ENCODE data around the gene RNU7-1.

RNU7-1 gene

GRCh38 chr12:6951551-6952120, 8.0 kb downstream of the RNU7-1 start:
- Histone ChIP-seq H3K27me3 (replicated peaks; ENCODE audit: insufficient read depth, low read length) (no peaks in the 10 kb centered on the region), H4K20me1 (ENCODE audit: insufficient read depth, low read length) (no peaks in the 10 kb centered on the region), H3K4me3 (ENCODE audit: low read length) (peak overlapping the region; percentile 80), H3K27ac (ENCODE audit: low read length) (peak overlapping the region; percentile 97; the same call in 1 of the 2 replicates), H3K4me2 (ENCODE audit: low read depth, low read length) (peak overlapping the region; percentile 99), H3K9me3 (replicated peaks; ENCODE audit: insufficient read depth, low read length) (no peaks in the 10 kb centered on the region), H3K36me3 (replicated peaks; ENCODE audit: insufficient read depth, low read length) (no peaks in the 10 kb centered on the region), H3K9ac (ENCODE audit: low read length) (peak overlapping the region; percentile 91), H3K9me2 (replicated peaks; ENCODE audit: insufficient read depth, low read length) (no peaks in the 10 kb centered on the region), H3K4me1 (ENCODE audit: low read length) (peaks cover 64% of the 10 kb centered on the region), H3F3A (ENCODE audit: insufficient read depth, low read length) (peaks cover 52% of the 10 kb centered on the region), H2AFZ (ENCODE audit: low read length) (0 out of 2 replicates have a peak overlapping the region, but pooled peaks have one; percentile 21), H3K79me2 (ENCODE audit: low read length) (peaks cover 66% of the 10 kb centered on the region)
- DNase-seq, result no peak
- no peak for TF ChIP-seq EZH2 (optimal IDR thresholded peaks at IDR 0.05; ENCODE audit: low read depth, low read length)
- TF ChIP-seq CTCF (IDR thresholded peaks at IDR 0.05; ENCODE audit: low read length), result no peak
- no peak for TF ChIP-seq EZH2phosphoT487 (IDR thresholded peaks at IDR 0.05; ENCODE audit: low read length)

- Histone ChIP-seq H3K4me1 (ENCODE audit: low read length) (peaks cover 67% of the 10 kb centered on the region), H3K27me3 (replicated peaks; ENCODE audit: insufficient read depth, low read length) (no peaks in the 10 kb centered on the region), H3K27ac (ENCODE audit: low read length) (peak overlapping the region; percentile 97), H3F3A (ENCODE audit: insufficient read depth, low read length) (peaks cover 45% of the 10 kb centered on the region), H3K9me2 (replicated peaks; ENCODE audit: insufficient read depth, low read length) (no peaks in the 10 kb centered on the region), H3K4me2 (ENCODE audit: low read depth, low read length) (peak overlapping the region; percentile 99), H3K4me3 (ENCODE audit: low read length) (peak overlapping the region; percentile 80), H3K36me3 (replicated peaks; ENCODE audit: insufficient read depth, low read length) (no peaks in the 10 kb centered on the region; the same call in 1 of the 2 replicates), H3K9ac (ENCODE audit: low read length) (peak overlapping the region; percentile 91), H3K79me2 (ENCODE audit: low read length) (peaks cover 72% of the 10 kb centered on the region), H2AFZ (ENCODE audit: low read length) (no peak overlapping the region), H3K9me3 (replicated peaks; ENCODE audit: insufficient read depth, low read length) (no peaks in the 10 kb centered on the region), H4K20me1 (ENCODE audit: insufficient read depth, low read length) (no peaks in the 10 kb centered on the region)
- DNase-seq, result no peak
- TF ChIP-seq CTCF (IDR thresholded peaks at IDR 0.05; ENCODE audit: low read length), result no peak
- no peak for TF ChIP-seq EZH2 (optimal IDR thresholded peaks at IDR 0.05; ENCODE audit: low read depth, low read length)
- no peak for TF ChIP-seq EZH2phosphoT487 (IDR thresholded peaks at IDR 0.05; ENCODE audit: low read length)
Measured at GRCh38 chr12:6952121-6952862, 8.7 kb downstream of the RNU7-1 start.

GRCh38 chr12:6952863-6953441, 9.3 kb downstream of the RNU7-1 start:
- no peak for DNase-seq
- Histone ChIP-seq H3K4me2 (ENCODE audit: low read depth, low read length) (peak overlapping the region; percentile 99), H3K9ac (ENCODE audit: low read length) (peak overlapping the region; percentile 91), H4K20me1 (ENCODE audit: insufficient read depth, low read length) (no peaks in the 10 kb centered on the region), H3F3A (ENCODE audit: insufficient read depth, low read length) (peaks cover 45% of the 10 kb centered on the region), H3K4me3 (ENCODE audit: low read length) (peak overlapping the region; percentile 80), H3K27me3 (replicated peaks; ENCODE audit: insufficient read depth, low read length) (no peaks in the 10 kb centered on the region), H3K9me3 (replicated peaks; ENCODE audit: insufficient read depth, low read length) (no peaks in the 10 kb centered on the region), H3K4me1 (ENCODE audit: low read length) (peaks cover 74% of the 10 kb centered on the region), H3K9me2 (replicated peaks; ENCODE audit: insufficient read depth, low read length) (no peaks in the 10 kb centered on the region), H3K79me2 (ENCODE audit: low read length) (peaks cover 78% of the 10 kb centered on the region), H2AFZ (ENCODE audit: low read length) (no peak overlapping the region), H3K36me3 (replicated peaks; ENCODE audit: insufficient read depth, low read length) (no peaks in the 10 kb centered on the region; the same call in 1 of the 2 replicates), H3K27ac (ENCODE audit: low read length) (peak overlapping the region; percentile 97)
- no peak for TF ChIP-seq EZH2 (optimal IDR thresholded peaks at IDR 0.05; ENCODE audit: low read depth, low read length)
- TF ChIP-seq CTCF (IDR thresholded peaks at IDR 0.05; ENCODE audit: low read length), result no peak
- no peak for TF ChIP-seq EZH2phosphoT487 (IDR thresholded peaks at IDR 0.05; ENCODE audit: low read length)
